GM10847 (cell line): ENCODE measurements around the gene EEF1A2.

Experiments
- POLR2A ChIP-seq: IDR thresholded peaks from 2 replicates; pipeline ENCODE4 v1.6.1; 2011; ENCODE audit not compliant: insufficient read length; ENCODE audit errors: extremely low read depth

EEF1A2 gene

GRCh38 chr20:63449796-63450730 lies 48.8 kb downstream of the EEF1A2 start:
- TF ChIP-seq POLR2A: no peak

GRCh38 chr20:63449025-63449424 lies 49.9 kb downstream of the EEF1A2 start:
- no peak for TF ChIP-seq POLR2A

GRCh38 chr20:63448031-63448430 lies 50.9 kb downstream of the EEF1A2 start:
- no peak for TF ChIP-seq POLR2A

- no peak for TF ChIP-seq POLR2A
Observed at GRCh38 chr20:63447320-63447719, 51.6 kb downstream of the EEF1A2 start.

GRCh38 chr20:63446216-63447024 lies 52.5 kb downstream of the EEF1A2 start:
- no peak for TF ChIP-seq POLR2A

- TF ChIP-seq POLR2A: no peak
Observed at GRCh38 chr20:63445075-63445734, 53.7 kb downstream of the EEF1A2 start.

- no peak for TF ChIP-seq POLR2A
Observed at GRCh38 chr20:63444548-63444947, 54.3 kb downstream of the EEF1A2 start.

- TF ChIP-seq POLR2A: no peak
Observed at GRCh38 chr20:63443606-63444395, 55.1 kb downstream of the EEF1A2 start.

GRCh38 chr20:63442100-63442493 lies 56.8 kb downstream of the EEF1A2 start:
- no peak for TF ChIP-seq POLR2A

- no peak for TF ChIP-seq POLR2A
Observed at GRCh38 chr20:63441136-63442099, 57.5 kb downstream of the EEF1A2 start.

- TF ChIP-seq POLR2A: no peak
Observed at GRCh38 chr20:63440366-63440955, 58.4 kb downstream of the EEF1A2 start.

- TF ChIP-seq POLR2A: no peak
Observed at GRCh38 chr20:63439866-63440265, 59.0 kb downstream of the EEF1A2 start.

- no peak for TF ChIP-seq POLR2A
Observed at GRCh38 chr20:63438121-63438520, 60.8 kb downstream of the EEF1A2 start.
